HCT116 (cell line): ENCODE results near the gene PITRM1. TPM values are rescaled to one million over a fixed set of nuclear protein-coding genes. Genes with fewer than 3 reads are reported as not detected.

Source experiments
- ATAC-seq: fragments of 200-7000 bp; cut with Tn5 transposase; 2 replicates; pipeline ENCODE4 v1.9.1; 2020; ENCODE audit warnings: mild to moderate bottlenecking, moderate library complexity
- BruUV-seq: library from RNA; stranded (reverse); fragments of 400-500 nt; replicated peaks from 2 replicates; lab custom pipeline; 2021; lab: Mats Ljungman, UMichigan
- CTCF ChIA-PET: fragments of 300-600 bp; sonication (Branson Sonifier 250); formaldehyde crosslinking; loops from one replicate; lab custom pipeline; 2021; ENCODE audit warnings: antibody characterized with exemption; lab: Charles Lee
- POLR2A ChIA-PET: fragments of 300-600, 350-600 bp; sonication (Branson Sonifier 250); formaldehyde crosslinking; loops from one replicate; lab custom pipeline; 2021; ENCODE audit warnings: antibody characterized with exemption; lab: Charles Lee
- RAD21 ChIA-PET, 2 experiments: fragments of 300-600 bp; sonication (Branson Sonifier 250); formaldehyde crosslinking; loops; one replicate each; lab custom pipeline; 2023; ENCODE audit warnings: low total read pairs in 2 of 2; ENCODE audit not compliant: uncharacterized antibody in 2 of 2, unreplicated experiment in 2 of 2, low non-redundant PET in 1 of 2; lab: Charles Lee
- DNase-seq: peaks from one replicate; pipeline ENCODE4 v3.0.0-alpha.2; 2010; ENCODE audit warnings: low read depth, low spot score
- H2AFZ ChIP-seq: fragments of 200-600 bp; shearing (Covaris generic), sonication (generic); 2 replicates; pipeline ENCODE4 v1.6.1; 2017; ENCODE audit warnings: low read depth, mixed run types, mixed read lengths, antibody characterized with exemption, low read length; ENCODE audit not compliant: poor library complexity, severe bottlenecking
- H3K27ac ChIP-seq: 2 replicates; pipeline ENCODE4 v1.5.1; 2012; ENCODE audit warnings: low read depth, low read length
- H3K27me3 ChIP-seq: fragments of 200-600 bp; sonication (generic); 2 replicates; pipeline ENCODE4 v1.6.1; 2016; ENCODE audit warnings: mixed run types, low read length, mixed read lengths; ENCODE audit not compliant: insufficient read depth
- H3K36me3 ChIP-seq, 2 experiments: fragments of 200-500 bp in 1 of 2; fragments of 200-600 bp in 1 of 2; sonication (Bioruptor generic) in 1 of 2; sonication (generic) in 1 of 2; 2 replicates each; pipeline versions ENCODE4 v1.5.1 to v1.6.1; 2014 to 2016; ENCODE audit warnings: low read length in 2 of 2, inconsistent platforms in 1 of 2, mixed read lengths in 1 of 2, mixed run types in 1 of 2; ENCODE audit not compliant: insufficient read depth in 2 of 2, control insufficient read depth in 1 of 2
- H3K4me1 ChIP-seq, 2 experiments: fragments of 200-600 bp in 1 of 2; sonication (generic) in 1 of 2; 2 replicates each; pipeline versions ENCODE4 v1.5.1 to v1.6.1; 2012 to 2017; ENCODE audit warnings: low read length in 2 of 2, inconsistent platforms in 1 of 2, mild to moderate bottlenecking in 1 of 2, mixed read lengths in 1 of 2, mixed run types in 1 of 2, moderate library complexity in 1 of 2; ENCODE audit not compliant: insufficient read depth in 2 of 2, control insufficient read depth in 1 of 2
- H3K4me2 ChIP-seq: fragments of 200-600 bp; sonication (generic); 2 replicates; pipeline ENCODE4 v1.6.1; 2017; ENCODE audit warnings: mixed run types, low read length, mixed read lengths
- H3K4me3 ChIP-seq, 2 experiments: fragments of 200-600 bp in 1 of 2; sonication (generic) in 1 of 2; replicated peaks in 1 of 2; 2 replicates each; pipeline ENCODE4 v1.5.1; 2011 to 2016; ENCODE audit warnings: low read length in 2 of 2, control low read depth in 1 of 2, low read depth in 1 of 2, mild to moderate bottlenecking in 1 of 2, mixed read lengths in 1 of 2, mixed run types in 1 of 2
- H3K79me2 ChIP-seq: fragments of 200-600 bp; sonication (generic); 2 replicates; pipeline ENCODE4 v1.6.1; 2017; ENCODE audit warnings: mild to moderate bottlenecking, mixed run types, low read length, moderate library complexity, mixed read lengths; ENCODE audit not compliant: insufficient read depth
- H3K9ac ChIP-seq: fragments of 200-600 bp; sonication (generic); 2 replicates; pipeline ENCODE4 v1.6.1; 2016; ENCODE audit warnings: low read length, mixed read lengths
- H3K9me2 ChIP-seq: fragments of 200-600 bp; sonication (generic), shearing (Covaris generic); 2 replicates; pipeline ENCODE4 v1.6.1; 2017; ENCODE audit warnings: mixed run types, mild to moderate bottlenecking, moderate library complexity; ENCODE audit not compliant: insufficient read depth
- H3K9me3 ChIP-seq, 2 experiments: fragments of 200-500 bp in 1 of 2; fragments of 200-600 bp in 1 of 2; sonication (Bioruptor generic) in 1 of 2; sonication (generic) in 1 of 2; 2 replicates each; pipeline ENCODE4 v1.6.1; 2014 to 2017; ENCODE audit warnings: low read length in 2 of 2, mixed read lengths in 2 of 2, inconsistent platforms in 1 of 2, low read depth in 1 of 2, mild to moderate bottlenecking in 1 of 2, mixed run types in 1 of 2, moderate library complexity in 1 of 2; ENCODE audit not compliant: control insufficient read depth in 1 of 2, insufficient read depth in 1 of 2
- H4K20me1 ChIP-seq: fragments of 200-600 bp; sonication (generic), shearing (Covaris generic); 2 replicates; pipeline ENCODE4 v1.6.1; 2017; ENCODE audit warnings: mixed run types, mild to moderate bottlenecking, moderate library complexity; ENCODE audit not compliant: insufficient read depth
- ATF3 ChIP-seq: IDR thresholded peaks from 2 replicates; pipeline ENCODE4 v1.6.1; 2012
- ELF1 ChIP-seq: IDR thresholded peaks from 2 replicates; pipeline ENCODE4 v1.6.1; 2012; ENCODE audit warnings: low read depth, borderline replicate concordance
- EZH2phosphoT487 ChIP-seq: fragments of 200-600 bp; IDR thresholded peaks from 2 replicates; pipeline ENCODE4 v1.6.1; 2018; ENCODE audit warnings: antibody characterized with exemption, borderline replicate concordance
- JUND ChIP-seq: IDR thresholded peaks from 2 replicates; pipeline ENCODE4 v1.6.1; 2012
- MAX ChIP-seq: IDR thresholded peaks from 2 replicates; pipeline ENCODE4 v1.6.1; 2012
- POLR2A ChIP-seq: IDR thresholded peaks from 2 replicates; pipeline ENCODE4 v1.7.0; 2011; ENCODE audit warnings: borderline replicate concordance; ENCODE audit not compliant: insufficient read depth, insufficient read length; ENCODE audit errors: extremely low read depth
- SP1 ChIP-seq: IDR thresholded peaks from 2 replicates; pipeline ENCODE4 v1.6.1; 2012; ENCODE audit warnings: low read depth
- SRF ChIP-seq: IDR thresholded peaks from 2 replicates; pipeline ENCODE4 v1.6.1; 2012; ENCODE audit warnings: low read depth
- TCF7L2 ChIP-seq: IDR thresholded peaks from 2 replicates; pipeline ENCODE4 v1.7.0; 2011; ENCODE audit warnings: borderline replicate concordance, inconsistent platforms; ENCODE audit not compliant: insufficient read depth, insufficient read length; ENCODE audit errors: extremely low read depth
- YY1 ChIP-seq: IDR thresholded peaks from 2 replicates; pipeline ENCODE4 v1.6.1; 2011; ENCODE audit warnings: low read length, low read depth, moderate library complexity, mild to moderate bottlenecking; ENCODE audit not compliant: insufficient replicate concordance; ENCODE audit errors: extremely low read depth
- intact Hi-C: fragments of 100-400 bp; cut with micrococcal nuclease; formaldehyde crosslinking; loops from 2 replicates; pipeline ENCODE4 v1.10.0; 2022
- total RNA-seq: library from RNA; stranded (reverse); gene quantifications from one replicate; pipeline ENCODE4 v1.2.1, GENCODE V29; 2021; ENCODE audit not compliant: unreplicated experiment
- TF ChIP-seq, protein P1 (sequence below): IDR thresholded peaks from 2 replicates; pipeline ENCODE4 v1.6.1; 2011; ENCODE audit warnings: mild to moderate bottlenecking, low read length, moderate library complexity; ENCODE audit not compliant: insufficient replicate concordance; ENCODE audit errors: extremely low read depth

The PITRM1 gene
- total RNA-seq, 1 experiment from 2014 or later: 59.5 TPM

DNA sequence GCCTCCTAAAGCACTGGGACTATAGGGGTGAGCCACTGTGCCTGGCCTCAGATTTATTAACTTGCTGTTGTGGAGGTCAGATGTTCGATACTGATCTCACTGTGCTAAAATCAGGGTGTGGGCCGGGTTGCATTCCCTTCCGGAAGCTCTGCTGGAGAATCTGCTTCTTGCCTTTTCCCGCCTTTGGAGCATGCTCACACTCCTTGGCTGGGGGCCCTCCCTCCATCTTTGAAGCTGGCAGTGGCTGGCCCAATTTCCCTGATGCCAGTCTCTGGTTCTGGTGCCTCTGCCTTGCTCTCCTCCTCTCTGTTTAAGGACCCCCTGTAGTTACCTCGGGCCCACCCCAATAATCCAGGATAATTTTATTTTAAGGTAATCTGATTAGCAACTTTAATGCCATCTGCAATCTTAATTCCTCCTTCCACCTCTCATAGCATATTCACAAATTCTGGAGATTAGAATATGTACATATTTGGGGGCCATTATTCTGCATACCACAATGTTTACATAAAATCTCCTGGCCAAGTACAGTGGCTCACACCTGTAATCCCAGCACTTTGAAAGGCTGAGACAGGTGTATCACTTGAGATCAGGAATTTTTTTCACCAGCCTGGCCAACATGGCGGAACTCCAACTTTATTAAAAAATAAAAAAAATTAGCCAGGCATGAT is 7.9 kb upstream of the PITRM1 start:
- Histone ChIP-seq H4K20me1 (no peaks in the 10 kb centered on the region), H3K4me1 (no peaks in the 10 kb centered on the region), H3K27me3 (no peaks in the 10 kb centered on the region), H3K4me3 (no peak overlapping the region), H3K36me3 (no peaks in the 10 kb centered on the region), H3K9ac (no peak overlapping the region), H2AFZ (no peak overlapping the region), H3K27ac (no peak overlapping the region), H3K4me2 (no peak overlapping the region), H3K9me2 (no peaks in the 10 kb centered on the region), H3K9me3 (no peaks in the 10 kb centered on the region), H3K79me2 (no peaks in the 10 kb centered on the region)
- peak; percentile 25; the same call in 1 of the 2 replicates for ATAC-seq
- intact Hi-C loops: no loop called here
- CTCF ChIA-PET: interaction anchor here (1.7 kb wide), 1 partner anchor 13 kb away, joined by 5 read pairs; no protein-coding TSS in a partner anchor
- POLR2A ChIA-PET: no interaction called here
- no TSS peak for BruUV-seq
- peak; percentile 85 for TF ChIP-seq YY1
- no peak for TF ChIP-seq MAX
- DNase-seq: no peak
- RAD21 ChIA-PET: no interaction called here

GRCh38 chr10:3179174-3179573 is 6.6 kb upstream of the PITRM1 start:
- RAD21 ChIA-PET: no interaction called here
- BruUV-seq: no TSS peak
- DNase-seq (no peak), ATAC-seq (no peak)
- intact Hi-C loops: no loop called here
- Histone ChIP-seq H3K36me3 (no peaks in the 10 kb centered on the region), H3K9me3 (no peaks in the 10 kb centered on the region), H3K79me2 (no peaks in the 10 kb centered on the region), H3K27me3 (no peaks in the 10 kb centered on the region), H3K4me2 (no peak overlapping the region), H3K4me3 (no peak overlapping the region), H4K20me1 (no peaks in the 10 kb centered on the region), H3K27ac (no peak overlapping the region), H3K9me2 (no peaks in the 10 kb centered on the region), H3K9ac (no peak overlapping the region), H2AFZ (no peak overlapping the region), H3K4me1 (no peaks in the 10 kb centered on the region)
- TF ChIP-seq, protein P1, sequence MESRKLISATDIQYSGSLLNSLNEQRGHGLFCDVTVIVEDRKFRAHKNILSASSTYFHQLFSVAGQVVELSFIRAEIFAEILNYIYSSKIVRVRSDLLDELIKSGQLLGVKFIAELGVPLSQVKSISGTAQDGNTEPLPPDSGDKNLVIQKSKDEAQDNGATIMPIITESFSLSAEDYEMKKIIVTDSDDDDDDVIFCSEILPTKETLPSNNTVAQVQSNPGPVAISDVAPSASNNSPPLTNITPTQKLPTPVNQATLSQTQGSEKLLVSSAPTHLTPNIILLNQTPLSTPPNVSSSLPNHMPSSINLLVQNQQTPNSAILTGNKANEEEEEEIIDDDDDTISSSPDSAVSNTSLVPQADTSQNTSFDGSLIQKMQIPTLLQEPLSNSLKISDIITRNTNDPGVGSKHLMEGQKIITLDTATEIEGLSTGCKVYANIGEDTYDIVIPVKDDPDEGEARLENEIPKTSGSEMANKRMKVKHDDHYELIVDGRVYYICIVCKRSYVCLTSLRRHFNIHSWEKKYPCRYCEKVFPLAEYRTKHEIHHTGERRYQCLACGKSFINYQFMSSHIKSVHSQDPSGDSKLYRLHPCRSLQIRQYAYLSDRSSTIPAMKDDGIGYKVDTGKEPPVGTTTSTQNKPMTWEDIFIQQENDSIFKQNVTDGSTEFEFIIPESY: no peak
- no peak for TF ChIP-seq POLR2A
- TF ChIP-seq ATF3: no peak
- TF ChIP-seq TCF7L2: no peak
- no peak for TF ChIP-seq EZH2phosphoT487
- TF ChIP-seq JUND: no peak
- no peak for TF ChIP-seq SRF
- TF ChIP-seq ELF1: no peak
- no peak for TF ChIP-seq SP1
- POLR2A ChIA-PET: no interaction called here
- CTCF ChIA-PET: no interaction called here
